HUDEP-2 (cell line): ENCODE results near the gene TIAM2.

Source experiments
- DNase-seq, 76 experiments: peaks; one replicate each; lab custom pipeline; 2025; ENCODE audit not compliant: unreplicated experiment in 76 of 76; lab: John Stamatoyannopoulos, UW

TIAM2 gene

GRCh38 chr6:155250701-155251381 is 255.7 kb downstream of the TIAM2 start:
- DNase-seq: no peak

DNA sequence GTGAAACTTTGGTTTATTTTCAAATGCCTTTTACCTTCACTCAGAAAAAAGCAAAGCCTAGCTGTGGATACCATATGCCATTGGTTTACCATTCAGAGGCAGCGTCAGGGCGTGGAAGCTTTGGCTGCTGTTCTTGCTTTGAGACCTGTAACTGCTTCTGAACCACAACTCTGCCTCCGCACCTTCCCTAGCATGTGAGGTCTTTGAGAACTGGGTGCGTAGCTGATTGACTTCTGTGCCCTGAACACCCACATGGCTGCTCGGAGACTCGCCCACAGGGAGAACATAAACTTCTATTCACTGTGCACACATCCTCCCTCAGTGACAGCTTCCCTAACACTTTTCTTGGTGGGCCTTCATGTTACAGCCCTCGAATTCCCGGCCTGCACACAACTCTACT is 257.5 kb downstream of the TIAM2 start:
- DNase-seq: no peak

GRCh38 chr6:155253337-155253736 is 258.2 kb downstream of the TIAM2 start:
- DNase-seq: no peak

GRCh38 chr6:155254139-155254538 is 259.0 kb downstream of the TIAM2 start:
- DNase-seq: no peak

DNA sequence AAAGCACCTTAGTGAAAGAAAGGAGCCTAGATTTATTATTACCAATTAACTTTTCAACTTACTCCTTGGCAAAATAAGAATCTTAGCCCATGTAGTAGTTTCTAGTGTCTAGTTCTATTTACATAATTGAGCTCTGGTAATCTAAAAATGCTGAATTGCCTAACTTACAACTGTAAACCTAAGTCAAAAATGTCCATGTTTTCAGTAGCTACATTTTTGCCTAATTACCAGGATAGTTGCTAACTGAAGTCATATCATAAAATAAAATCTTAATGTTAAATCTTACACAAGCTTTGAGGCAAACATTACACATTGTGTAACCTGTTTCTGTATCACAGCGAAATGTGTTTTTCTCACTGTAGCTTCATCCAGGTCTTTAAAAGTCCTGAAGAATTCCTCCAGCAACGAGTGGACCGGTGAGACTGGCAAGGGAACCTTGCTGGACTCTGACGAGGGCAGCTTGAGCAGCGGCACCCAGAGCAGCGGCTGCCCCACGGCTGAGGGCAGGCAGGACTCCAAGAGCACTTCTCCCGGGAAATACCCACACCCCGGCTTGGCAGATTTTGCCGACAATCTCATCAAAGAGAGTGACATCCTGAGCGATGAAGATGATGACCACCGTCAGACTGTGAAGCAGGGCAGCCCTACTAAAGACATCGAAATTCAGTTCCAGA is 261.1 kb downstream of the TIAM2 start:
- DNase-seq: no peak

- DNase-seq: no peak
Measured at GRCh38 chr6:155257796-155258195, 262.7 kb downstream of the TIAM2 start.

- no peak for DNase-seq
Measured at GRCh38 chr6:155259204-155259603, 264.1 kb downstream of the TIAM2 start.

- DNase-seq: no peak
Measured at GRCh38 chr6:155259897-155260296, 264.8 kb downstream of the TIAM2 start.

- no peak for DNase-seq
Measured at GRCh38 chr6:155260686-155261085, 265.6 kb downstream of the TIAM2 start.

GRCh38 chr6:155261111-155261900 is 266.2 kb downstream of the TIAM2 start:
- DNase-seq: no peak

GRCh38 chr6:155262655-155263054 is 267.5 kb downstream of the TIAM2 start:
- no peak for DNase-seq

DNA sequence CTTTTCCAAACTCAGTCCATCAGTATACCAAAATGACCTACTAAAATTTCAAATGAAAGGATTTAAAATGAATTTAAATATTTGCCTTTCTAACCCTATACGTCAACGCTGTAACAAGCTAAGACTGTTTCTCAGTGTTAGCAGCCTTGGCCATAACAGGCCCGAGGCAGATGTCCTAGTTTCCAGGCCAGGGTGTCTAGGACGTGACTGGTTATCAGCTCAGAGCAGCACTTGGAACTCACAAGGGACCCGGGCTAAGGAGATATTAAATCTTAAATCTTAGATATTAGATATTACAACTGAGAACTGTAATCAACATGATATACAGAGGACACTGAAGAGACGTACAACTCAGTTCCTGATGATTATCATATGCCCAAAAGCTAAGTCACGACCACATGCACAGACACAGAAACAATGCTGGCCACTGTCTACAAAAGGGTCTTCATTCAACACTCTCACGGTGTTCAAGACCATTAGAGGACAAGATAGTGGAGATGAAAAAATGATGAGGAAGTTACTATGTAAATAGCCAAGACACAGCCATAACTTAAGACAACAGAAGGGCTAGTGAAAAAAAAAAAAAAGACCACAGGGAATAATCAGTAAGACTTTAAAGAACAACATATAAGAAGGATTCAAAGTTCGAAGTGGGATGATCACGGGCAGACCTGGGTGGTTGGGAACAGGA is 268.4 kb downstream of the TIAM2 start, which contains the start of gene CLDN20:
Gene CLDN20 (plus strand): TSS at position 641 of the 691 bp plus-strand sequence. CDS start 11,707 bp downstream, outside the sequence.
- DNase-seq: no peak

- no peak for DNase-seq
Measured at GRCh38 chr6:155264693-155265320, 269.7 kb downstream of the TIAM2 start.

GRCh38 chr6:155265843-155266535 is 270.9 kb downstream of the TIAM2 start:
- DNase-seq: no peak

- DNase-seq: no peak
Measured at GRCh38 chr6:155267411-155267810, 272.3 kb downstream of the TIAM2 start.

- peak in 26 of 76 experiments; percentile 5 to 69 (median 41) for DNase-seq
Measured at GRCh38 chr6:155268088-155268867, 273.2 kb downstream of the TIAM2 start.

- no peak for DNase-seq
Measured at GRCh38 chr6:155269765-155270164, 274.6 kb downstream of the TIAM2 start.

- DNase-seq: no peak
Measured at GRCh38 chr6:155270561-155271091, 275.5 kb downstream of the TIAM2 start.

DNA sequence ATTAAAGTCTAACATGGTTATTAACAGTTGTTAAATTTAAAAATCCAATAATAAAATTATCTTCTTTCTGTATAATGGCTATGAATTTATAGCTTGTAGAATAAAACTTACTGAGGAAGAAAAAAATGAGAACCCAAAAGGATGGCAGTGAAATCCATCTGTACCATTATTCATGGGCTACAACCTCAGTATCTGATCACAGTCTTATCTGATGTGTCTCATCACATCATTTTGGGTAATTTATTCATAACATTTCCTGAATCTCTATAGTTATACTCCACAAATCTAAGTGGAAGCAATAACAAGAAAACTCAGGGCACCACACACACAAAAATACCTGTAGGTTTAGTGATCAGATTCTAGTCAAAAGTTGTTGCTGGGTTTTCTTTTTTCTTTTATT is 276.0 kb downstream of the TIAM2 start:
- DNase-seq: no peak
